ENCODE measurements around the gene CLEC2B.

The CLEC2B gene

DNA sequence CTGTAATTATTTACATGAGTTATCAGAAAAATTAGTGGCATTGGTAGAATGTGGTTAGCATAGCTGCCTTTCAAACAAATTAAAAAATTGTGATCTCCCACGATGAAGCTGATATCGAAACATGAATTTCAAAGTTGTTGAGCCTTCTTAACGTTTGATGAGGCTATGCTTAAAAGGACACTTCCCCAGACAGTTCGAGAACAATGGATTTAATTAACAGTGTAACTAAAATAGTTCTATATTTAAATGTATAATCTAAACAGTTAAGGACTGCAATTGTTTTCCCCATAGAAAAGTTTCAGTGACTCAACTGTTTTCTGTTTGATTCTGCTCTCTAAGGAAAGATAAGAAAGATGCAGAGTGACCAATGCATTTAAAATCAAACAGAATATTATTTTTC is 1.6 kb downstream of the CLEC2B start:
- no peak overlapping the region for H3K27ac ChIP-seq (ENCODE audit: low read depth, low read length)
- no peaks in the 10 kb centered on the region for H3K9me2 ChIP-seq (replicated peaks; ENCODE audit: insufficient read depth, low read length)
- no peaks in the 10 kb centered on the region for H3K79me2 ChIP-seq (ENCODE audit: insufficient read depth, low read length)
- no peak overlapping the region for H3K4me3 ChIP-seq (ENCODE audit: insufficient read depth, low read length, poor library complexity, severe bottlenecking)
- no peak overlapping the region for H3K9ac ChIP-seq (ENCODE audit: low read length)
- H3K9me3 ChIP-seq (ENCODE audit: insufficient read depth, low read length), result no peaks in the 10 kb centered on the region
- no peaks in the 10 kb centered on the region for H3K27me3 ChIP-seq (ENCODE audit: low read length)
- no peaks in the 10 kb centered on the region for H4K20me1 ChIP-seq (ENCODE audit: low read depth, low read length)
- H3F3A ChIP-seq (ENCODE audit: insufficient read depth), result no peaks in the 10 kb centered on the region
- H2AFZ ChIP-seq (ENCODE audit: low read depth, low read length, severe bottlenecking), result no peak overlapping the region
- H3K4me2 ChIP-seq (ENCODE audit: low read depth, low read length, poor library complexity, severe bottlenecking), result no peak overlapping the region
- no peak for TF ChIP-seq EZH2phosphoT487 (conservative IDR thresholded peaks at IDR 0.05; ENCODE audit: low read length)
- no peaks in the 10 kb centered on the region for H3K36me3 ChIP-seq (ENCODE audit: low read length)

DNA sequence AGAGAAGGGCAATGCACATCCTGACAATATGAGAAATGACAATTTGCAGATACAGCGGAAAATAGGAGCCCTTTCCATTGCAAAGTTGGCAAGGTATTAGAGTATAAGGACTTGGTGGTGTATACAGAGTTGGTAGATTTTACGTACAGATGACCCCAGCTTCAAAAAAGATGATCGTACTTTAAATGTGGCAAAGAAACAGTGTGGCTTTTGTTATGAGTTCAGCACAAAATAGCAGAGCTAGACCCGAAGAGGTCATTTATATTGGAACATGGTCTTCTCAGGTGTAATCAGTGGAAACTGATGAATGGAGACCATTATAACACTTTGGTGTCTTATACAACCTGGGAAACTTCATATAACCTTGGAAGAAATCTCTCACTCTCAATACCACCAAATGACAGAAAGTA is 2.3 kb downstream of the CLEC2B start:
- no peaks in the 10 kb centered on the region for H3K9me3 ChIP-seq (ENCODE audit: insufficient read depth, low read length)
- no peak overlapping the region for H3K4me3 ChIP-seq (ENCODE audit: insufficient read depth, low read length, poor library complexity, severe bottlenecking)
- no peaks in the 10 kb centered on the region for H3K36me3 ChIP-seq (ENCODE audit: low read length)
- no peaks in the 10 kb centered on the region for H3K27me3 ChIP-seq (ENCODE audit: low read length)
- H3K4me2 ChIP-seq (ENCODE audit: low read depth, low read length, poor library complexity, severe bottlenecking), result no peak overlapping the region
- no peak for TF ChIP-seq EZH2phosphoT487 (conservative IDR thresholded peaks at IDR 0.05; ENCODE audit: low read length)
- TF ChIP-seq, protein P1, sequence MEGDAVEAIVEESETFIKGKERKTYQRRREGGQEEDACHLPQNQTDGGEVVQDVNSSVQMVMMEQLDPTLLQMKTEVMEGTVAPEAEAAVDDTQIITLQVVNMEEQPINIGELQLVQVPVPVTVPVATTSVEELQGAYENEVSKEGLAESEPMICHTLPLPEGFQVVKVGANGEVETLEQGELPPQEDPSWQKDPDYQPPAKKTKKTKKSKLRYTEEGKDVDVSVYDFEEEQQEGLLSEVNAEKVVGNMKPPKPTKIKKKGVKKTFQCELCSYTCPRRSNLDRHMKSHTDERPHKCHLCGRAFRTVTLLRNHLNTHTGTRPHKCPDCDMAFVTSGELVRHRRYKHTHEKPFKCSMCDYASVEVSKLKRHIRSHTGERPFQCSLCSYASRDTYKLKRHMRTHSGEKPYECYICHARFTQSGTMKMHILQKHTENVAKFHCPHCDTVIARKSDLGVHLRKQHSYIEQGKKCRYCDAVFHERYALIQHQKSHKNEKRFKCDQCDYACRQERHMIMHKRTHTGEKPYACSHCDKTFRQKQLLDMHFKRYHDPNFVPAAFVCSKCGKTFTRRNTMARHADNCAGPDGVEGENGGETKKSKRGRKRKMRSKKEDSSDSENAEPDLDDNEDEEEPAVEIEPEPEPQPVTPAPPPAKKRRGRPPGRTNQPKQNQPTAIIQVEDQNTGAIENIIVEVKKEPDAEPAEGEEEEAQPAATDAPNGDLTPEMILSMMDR (IDR thresholded peaks at IDR 0.05; ENCODE audit: insufficient read depth, low read length, poor library complexity, severe bottlenecking), result no peak
- H4K20me1 ChIP-seq (ENCODE audit: low read depth, low read length), result no peaks in the 10 kb centered on the region
- H3K9me2 ChIP-seq (replicated peaks; ENCODE audit: insufficient read depth, low read length), result no peaks in the 10 kb centered on the region
- H3K9ac ChIP-seq (ENCODE audit: low read length), result no peak overlapping the region
- no peak overlapping the region for H3K27ac ChIP-seq (ENCODE audit: low read depth, low read length)
- no peaks in the 10 kb centered on the region for H3K79me2 ChIP-seq (ENCODE audit: insufficient read depth, low read length)
- no peak overlapping the region for H2AFZ ChIP-seq (ENCODE audit: low read depth, low read length, severe bottlenecking)
- H3F3A ChIP-seq (ENCODE audit: insufficient read depth), result no peaks in the 10 kb centered on the region

DNA sequence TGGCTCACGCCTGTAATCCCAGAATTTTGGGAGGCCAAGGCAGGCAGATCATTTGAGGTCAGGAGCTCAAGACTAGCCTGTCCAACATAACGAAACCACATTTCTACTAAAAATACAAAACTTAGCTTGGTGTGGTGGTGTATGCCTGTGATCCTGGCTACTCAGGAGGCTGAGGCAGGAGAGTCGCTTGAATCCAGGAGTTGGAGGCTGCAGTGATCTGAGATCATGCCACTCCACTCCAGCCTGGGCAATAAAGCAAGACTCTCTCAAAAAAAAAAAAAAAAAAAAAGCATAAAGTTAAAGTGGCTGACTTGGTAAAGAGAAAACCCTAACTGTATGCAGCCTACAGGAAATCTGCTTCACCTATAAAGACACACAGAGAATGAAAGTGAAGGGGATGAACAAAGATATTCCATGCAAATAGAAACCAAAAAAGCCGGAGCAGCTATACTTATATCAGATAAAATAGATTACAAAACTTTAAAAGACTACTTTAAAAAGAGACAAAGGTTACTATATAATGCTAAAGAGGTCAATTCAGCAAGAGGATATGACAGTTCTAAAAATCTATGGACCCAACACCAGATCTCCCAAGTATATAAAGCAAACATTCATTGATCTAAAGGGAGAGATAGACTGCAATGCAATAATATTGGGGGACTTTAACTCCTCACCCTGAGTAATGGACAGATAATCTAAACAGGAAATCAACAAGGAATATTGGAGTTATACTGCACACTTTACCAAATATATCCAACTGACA is 4.1 kb downstream of the CLEC2B start:
- no peaks in the 10 kb centered on the region for H4K20me1 ChIP-seq (ENCODE audit: low read depth, low read length)
- H3F3A ChIP-seq (ENCODE audit: insufficient read depth), result no peaks in the 10 kb centered on the region
- no peak overlapping the region for H3K27ac ChIP-seq (ENCODE audit: low read depth, low read length)
- no peaks in the 10 kb centered on the region for H3K79me2 ChIP-seq (ENCODE audit: insufficient read depth, low read length)
- no peaks in the 10 kb centered on the region for H3K9me3 ChIP-seq (ENCODE audit: insufficient read depth, low read length)
- H3K9me2 ChIP-seq (replicated peaks; ENCODE audit: insufficient read depth, low read length), result no peaks in the 10 kb centered on the region
- no peak overlapping the region for H3K4me3 ChIP-seq (ENCODE audit: insufficient read depth, low read length, poor library complexity, severe bottlenecking)
- no peak overlapping the region for H3K9ac ChIP-seq (ENCODE audit: low read length)
- no peaks in the 10 kb centered on the region for H3K27me3 ChIP-seq (ENCODE audit: low read length)
- TF ChIP-seq, protein P1 (IDR thresholded peaks at IDR 0.05; ENCODE audit: insufficient read depth, low read length, poor library complexity, severe bottlenecking), result no peak
- TF ChIP-seq EZH2phosphoT487 (conservative IDR thresholded peaks at IDR 0.05; ENCODE audit: low read length), result no peak
- no peak overlapping the region for H3K4me2 ChIP-seq (ENCODE audit: low read depth, low read length, poor library complexity, severe bottlenecking)
- H3K36me3 ChIP-seq (ENCODE audit: low read length), result no peaks in the 10 kb centered on the region
- no peak overlapping the region for H2AFZ ChIP-seq (ENCODE audit: low read depth, low read length, severe bottlenecking)

DNA sequence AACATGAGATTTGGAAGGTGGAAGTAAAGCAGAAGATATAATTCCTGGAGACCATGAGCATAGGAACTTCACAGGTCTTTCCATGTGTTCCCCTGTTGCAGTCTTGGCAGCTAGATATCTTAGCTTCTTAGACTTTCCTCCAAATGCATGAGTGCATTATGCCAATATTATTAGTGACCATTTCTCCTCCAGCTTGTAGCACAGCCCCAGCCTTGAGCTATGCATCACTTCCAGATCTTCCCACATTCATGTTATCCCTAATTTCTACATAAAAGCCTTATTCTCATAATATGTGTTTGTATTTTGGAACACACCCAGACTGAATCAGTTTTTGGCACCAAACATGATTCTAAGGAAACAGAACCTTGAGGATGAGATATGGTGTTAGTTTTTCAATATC is 11.0 kb downstream of the CLEC2B start:
- Histone ChIP-seq H3K36me3 (ENCODE audit: low read length) (no peaks in the 10 kb centered on the region), H3K27ac (ENCODE audit: low read depth, low read length) (no peak overlapping the region), H3K4me3 (ENCODE audit: insufficient read depth, low read length, poor library complexity, severe bottlenecking) (no peak overlapping the region), H3K9me2 (replicated peaks; ENCODE audit: insufficient read depth, low read length) (no peaks in the 10 kb centered on the region), H3K79me2 (ENCODE audit: insufficient read depth, low read length) (no peaks in the 10 kb centered on the region), H3K9ac (ENCODE audit: low read length) (no peak overlapping the region), H3K4me2 (ENCODE audit: low read depth, low read length, poor library complexity, severe bottlenecking) (no peak overlapping the region), H3K9me3 (ENCODE audit: insufficient read depth, low read length) (no peaks in the 10 kb centered on the region), H2AFZ (ENCODE audit: low read depth, low read length, severe bottlenecking) (no peak overlapping the region), H3K27me3 (ENCODE audit: low read length) (no peaks in the 10 kb centered on the region), H3F3A (ENCODE audit: insufficient read depth) (no peaks in the 10 kb centered on the region), H4K20me1 (ENCODE audit: low read depth, low read length) (no peaks in the 10 kb centered on the region)
- TF ChIP-seq EZH2phosphoT487 (conservative IDR thresholded peaks at IDR 0.05; ENCODE audit: low read length), result no peak
- TF ChIP-seq, protein P1 (IDR thresholded peaks at IDR 0.05; ENCODE audit: insufficient read depth, low read length, poor library complexity, severe bottlenecking), result no peak

Data from SU-DHL-6 (cell line).